ENCODE measurements around the gene UBAC1.

Gene UBAC1

DNA sequence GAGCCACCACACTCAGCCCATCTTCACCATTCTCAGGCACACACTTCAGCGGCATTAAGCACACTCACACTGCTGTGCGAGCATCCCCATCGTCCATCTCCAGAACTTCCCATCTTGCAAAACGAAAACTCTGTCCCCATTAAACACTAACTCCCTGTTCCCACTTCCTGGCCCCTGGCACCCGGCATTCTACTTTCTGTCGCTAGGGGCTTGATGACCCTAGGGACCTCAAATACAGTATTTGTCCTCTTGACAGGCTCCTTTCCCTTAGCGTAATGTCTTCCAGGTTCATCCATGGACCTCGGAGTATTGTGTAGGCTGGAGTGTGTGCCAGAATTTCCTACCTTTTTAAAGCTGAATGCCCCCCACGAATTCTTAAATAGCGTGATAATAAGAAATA is 14.7 kb upstream of the UBAC1 start:
- ATAC-seq: no peak
- TF ChIP-seq ZC3H10 (CRISPR knock-in tag; IDR thresholded peaks at IDR 0.05): no peak
- TF ChIP-seq, protein P1, sequence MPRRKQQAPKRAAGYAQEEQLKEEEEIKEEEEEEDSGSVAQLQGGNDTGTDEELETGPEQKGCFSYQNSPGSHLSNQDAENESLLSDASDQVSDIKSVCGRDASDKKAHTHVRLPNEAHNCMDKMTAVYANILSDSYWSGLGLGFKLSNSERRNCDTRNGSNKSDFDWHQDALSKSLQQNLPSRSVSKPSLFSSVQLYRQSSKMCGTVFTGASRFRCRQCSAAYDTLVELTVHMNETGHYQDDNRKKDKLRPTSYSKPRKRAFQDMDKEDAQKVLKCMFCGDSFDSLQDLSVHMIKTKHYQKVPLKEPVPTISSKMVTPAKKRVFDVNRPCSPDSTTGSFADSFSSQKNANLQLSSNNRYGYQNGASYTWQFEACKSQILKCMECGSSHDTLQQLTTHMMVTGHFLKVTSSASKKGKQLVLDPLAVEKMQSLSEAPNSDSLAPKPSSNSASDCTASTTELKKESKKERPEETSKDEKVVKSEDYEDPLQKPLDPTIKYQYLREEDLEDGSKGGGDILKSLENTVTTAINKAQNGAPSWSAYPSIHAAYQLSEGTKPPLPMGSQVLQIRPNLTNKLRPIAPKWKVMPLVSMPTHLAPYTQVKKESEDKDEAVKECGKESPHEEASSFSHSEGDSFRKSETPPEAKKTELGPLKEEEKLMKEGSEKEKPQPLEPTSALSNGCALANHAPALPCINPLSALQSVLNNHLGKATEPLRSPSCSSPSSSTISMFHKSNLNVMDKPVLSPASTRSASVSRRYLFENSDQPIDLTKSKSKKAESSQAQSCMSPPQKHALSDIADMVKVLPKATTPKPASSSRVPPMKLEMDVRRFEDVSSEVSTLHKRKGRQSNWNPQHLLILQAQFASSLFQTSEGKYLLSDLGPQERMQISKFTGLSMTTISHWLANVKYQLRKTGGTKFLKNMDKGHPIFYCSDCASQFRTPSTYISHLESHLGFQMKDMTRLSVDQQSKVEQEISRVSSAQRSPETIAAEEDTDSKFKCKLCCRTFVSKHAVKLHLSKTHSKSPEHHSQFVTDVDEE (CRISPR knock-in tag; IDR thresholded peaks at IDR 0.05): no peak

DNA sequence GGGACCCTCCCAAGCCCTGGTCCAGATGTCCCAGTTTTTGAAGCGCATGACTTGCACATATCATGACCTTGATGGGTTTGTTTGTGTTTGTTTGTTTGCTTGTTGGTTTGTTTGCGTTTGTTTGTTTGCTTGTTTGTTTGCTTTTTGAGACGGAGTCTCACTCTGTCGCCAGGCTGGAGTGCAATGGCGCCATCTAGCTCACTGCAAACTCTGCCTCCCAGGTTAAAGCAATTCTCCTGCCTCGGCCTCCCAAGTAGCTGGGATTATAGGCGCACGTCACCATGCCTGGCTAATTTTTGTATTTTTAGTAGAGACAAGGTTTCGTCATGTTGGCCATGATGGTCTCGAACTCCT is 13.0 kb upstream of the UBAC1 start:
- TF ChIP-seq ZC3H10 (CRISPR knock-in tag; IDR thresholded peaks at IDR 0.05): no peak
- no peak for TF ChIP-seq ARNTL (CRISPR knock-in tag; IDR thresholded peaks at IDR 0.05; ENCODE audit: borderline replicate concordance, low read depth)
- no peak for TF ChIP-seq BACH2 (CRISPR knock-in tag; IDR thresholded peaks at IDR 0.05; ENCODE audit: borderline replicate concordance)
- TF ChIP-seq, protein P2, sequence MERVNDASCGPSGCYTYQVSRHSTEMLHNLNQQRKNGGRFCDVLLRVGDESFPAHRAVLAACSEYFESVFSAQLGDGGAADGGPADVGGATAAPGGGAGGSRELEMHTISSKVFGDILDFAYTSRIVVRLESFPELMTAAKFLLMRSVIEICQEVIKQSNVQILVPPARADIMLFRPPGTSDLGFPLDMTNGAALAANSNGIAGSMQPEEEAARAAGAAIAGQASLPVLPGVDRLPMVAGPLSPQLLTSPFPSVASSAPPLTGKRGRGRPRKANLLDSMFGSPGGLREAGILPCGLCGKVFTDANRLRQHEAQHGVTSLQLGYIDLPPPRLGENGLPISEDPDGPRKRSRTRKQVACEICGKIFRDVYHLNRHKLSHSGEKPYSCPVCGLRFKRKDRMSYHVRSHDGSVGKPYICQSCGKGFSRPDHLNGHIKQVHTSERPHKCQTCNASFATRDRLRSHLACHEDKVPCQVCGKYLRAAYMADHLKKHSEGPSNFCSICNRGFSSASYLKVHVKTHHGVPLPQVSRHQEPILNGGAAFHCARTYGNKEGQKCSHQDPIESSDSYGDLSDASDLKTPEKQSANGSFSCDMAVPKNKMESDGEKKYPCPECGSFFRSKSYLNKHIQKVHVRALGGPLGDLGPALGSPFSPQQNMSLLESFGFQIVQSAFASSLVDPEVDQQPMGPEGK (CRISPR knock-in tag; IDR thresholded peaks at IDR 0.05; ENCODE audit: borderline replicate concordance): no peak
- no peak for TF ChIP-seq TCF4 (CRISPR knock-in tag; IDR thresholded peaks at IDR 0.05; ENCODE audit: borderline replicate concordance)
- TF ChIP-seq SNAI2 (CRISPR knock-in tag; IDR thresholded peaks at IDR 0.05): no peak
- TF ChIP-seq TOX (CRISPR knock-in tag; IDR thresholded peaks at IDR 0.05; ENCODE audit: borderline replicate concordance): no peak
- TF ChIP-seq, protein P3, sequence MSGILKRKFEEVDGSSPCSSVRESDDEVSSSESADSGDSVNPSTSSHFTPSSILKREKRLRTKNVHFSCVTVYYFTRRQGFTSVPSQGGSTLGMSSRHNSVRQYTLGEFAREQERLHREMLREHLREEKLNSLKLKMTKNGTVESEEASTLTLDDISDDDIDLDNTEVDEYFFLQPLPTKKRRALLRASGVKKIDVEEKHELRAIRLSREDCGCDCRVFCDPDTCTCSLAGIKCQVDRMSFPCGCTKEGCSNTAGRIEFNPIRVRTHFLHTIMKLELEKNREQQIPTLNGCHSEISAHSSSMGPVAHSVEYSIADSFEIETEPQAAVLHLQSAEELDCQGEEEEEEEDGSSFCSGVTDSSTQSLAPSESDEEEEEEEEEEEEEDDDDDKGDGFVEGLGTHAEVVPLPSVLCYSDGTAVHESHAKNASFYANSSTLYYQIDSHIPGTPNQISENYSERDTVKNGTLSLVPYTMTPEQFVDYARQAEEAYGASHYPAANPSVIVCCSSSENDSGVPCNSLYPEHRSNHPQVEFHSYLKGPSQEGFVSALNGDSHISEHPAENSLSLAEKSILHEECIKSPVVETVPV (CRISPR knock-in tag; IDR thresholded peaks at IDR 0.05): no peak
- TF ChIP-seq RARB (CRISPR knock-in tag; IDR thresholded peaks at IDR 0.05): no peak
- TF ChIP-seq ZNF70 (CRISPR knock-in tag; IDR thresholded peaks at IDR 0.05): no peak
- no peak for TF ChIP-seq ISL1 (CRISPR knock-in tag; IDR thresholded peaks at IDR 0.05)
- TF ChIP-seq, protein P4, sequence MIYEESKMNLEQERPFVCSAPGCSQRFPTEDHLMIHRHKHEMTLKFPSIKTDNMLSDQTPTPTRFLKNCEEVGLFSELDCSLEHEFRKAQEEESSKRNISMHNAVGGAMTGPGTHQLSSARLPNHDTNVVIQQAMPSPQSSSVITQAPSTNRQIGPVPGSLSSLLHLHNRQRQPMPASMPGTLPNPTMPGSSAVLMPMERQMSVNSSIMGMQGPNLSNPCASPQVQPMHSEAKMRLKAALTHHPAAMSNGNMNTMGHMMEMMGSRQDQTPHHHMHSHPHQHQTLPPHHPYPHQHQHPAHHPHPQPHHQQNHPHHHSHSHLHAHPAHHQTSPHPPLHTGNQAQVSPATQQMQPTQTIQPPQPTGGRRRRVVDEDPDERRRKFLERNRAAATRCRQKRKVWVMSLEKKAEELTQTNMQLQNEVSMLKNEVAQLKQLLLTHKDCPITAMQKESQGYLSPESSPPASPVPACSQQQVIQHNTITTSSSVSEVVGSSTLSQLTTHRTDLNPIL (CRISPR knock-in tag; IDR thresholded peaks at IDR 0.05; ENCODE audit: low read depth): no peak
- TF ChIP-seq, protein P1 (CRISPR knock-in tag; IDR thresholded peaks at IDR 0.05): no peak
- no peak for ATAC-seq

DNA sequence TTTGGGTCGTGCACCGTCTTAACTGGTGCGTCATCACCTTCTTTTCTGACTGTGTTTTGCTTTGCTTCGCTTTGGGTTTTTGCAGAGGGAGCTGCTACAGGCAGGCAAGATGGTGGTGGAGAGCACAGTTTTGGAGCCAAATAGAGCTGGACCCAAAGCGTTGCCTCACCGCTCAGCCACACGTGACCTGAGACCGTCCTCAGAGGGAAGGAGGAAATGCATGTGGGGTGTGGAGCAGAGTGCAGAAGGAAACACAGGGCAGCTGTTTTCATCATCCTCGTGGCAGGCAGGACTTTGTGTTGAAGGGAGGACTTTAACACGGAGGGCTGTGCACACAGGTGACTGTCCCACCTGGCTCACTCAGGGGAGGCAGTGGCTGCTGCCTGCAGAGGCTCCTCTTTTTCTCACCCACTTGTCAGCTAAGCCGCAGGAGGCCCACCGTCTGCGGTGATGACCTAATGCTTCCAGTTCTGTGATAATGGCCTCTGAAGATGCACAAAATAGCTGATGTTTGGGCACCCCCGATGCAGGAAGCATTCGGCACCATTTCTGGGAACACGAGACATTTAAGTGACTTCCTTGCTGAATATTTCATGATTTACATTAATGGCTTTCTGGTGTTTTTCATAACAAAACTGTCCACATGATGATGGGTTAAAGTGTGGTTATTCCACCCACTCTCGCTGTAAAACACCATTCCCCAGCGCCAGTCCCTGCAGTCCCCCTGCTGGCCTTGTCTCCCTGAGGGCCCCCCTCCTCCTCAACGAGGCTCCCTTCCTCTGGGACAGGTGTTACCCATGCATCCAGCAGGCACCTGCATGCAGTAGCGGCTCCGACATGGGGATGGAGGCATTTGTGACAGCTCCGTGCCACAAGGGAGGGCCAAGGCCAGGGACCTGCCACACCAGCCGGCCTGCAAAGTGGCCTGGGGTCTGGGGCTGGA is 12.4 kb upstream of the UBAC1 start:
- no peak for ATAC-seq
- no peak for TF ChIP-seq ZNF8 (CRISPR knock-in tag; IDR thresholded peaks at IDR 0.05)
- TF ChIP-seq TOX (CRISPR knock-in tag; IDR thresholded peaks at IDR 0.05; ENCODE audit: borderline replicate concordance): no peak
- TF ChIP-seq, protein P2 (CRISPR knock-in tag; IDR thresholded peaks at IDR 0.05; ENCODE audit: borderline replicate concordance): no peak
- TF ChIP-seq ZC3H10 (CRISPR knock-in tag; IDR thresholded peaks at IDR 0.05): no peak
- TF ChIP-seq PPARA (CRISPR knock-in tag; IDR thresholded peaks at IDR 0.05; ENCODE audit: borderline replicate concordance): no peak
- TF ChIP-seq ARNTL (CRISPR knock-in tag; IDR thresholded peaks at IDR 0.05; ENCODE audit: borderline replicate concordance, low read depth): no peak
- no peak for TF ChIP-seq ZNF565 (CRISPR knock-in tag; conservative IDR thresholded peaks at IDR 0.05; ENCODE audit: low read depth)
- TF ChIP-seq ZFP30 (CRISPR knock-in tag; IDR thresholded peaks at IDR 0.05): no peak
- TF ChIP-seq, protein P5, sequence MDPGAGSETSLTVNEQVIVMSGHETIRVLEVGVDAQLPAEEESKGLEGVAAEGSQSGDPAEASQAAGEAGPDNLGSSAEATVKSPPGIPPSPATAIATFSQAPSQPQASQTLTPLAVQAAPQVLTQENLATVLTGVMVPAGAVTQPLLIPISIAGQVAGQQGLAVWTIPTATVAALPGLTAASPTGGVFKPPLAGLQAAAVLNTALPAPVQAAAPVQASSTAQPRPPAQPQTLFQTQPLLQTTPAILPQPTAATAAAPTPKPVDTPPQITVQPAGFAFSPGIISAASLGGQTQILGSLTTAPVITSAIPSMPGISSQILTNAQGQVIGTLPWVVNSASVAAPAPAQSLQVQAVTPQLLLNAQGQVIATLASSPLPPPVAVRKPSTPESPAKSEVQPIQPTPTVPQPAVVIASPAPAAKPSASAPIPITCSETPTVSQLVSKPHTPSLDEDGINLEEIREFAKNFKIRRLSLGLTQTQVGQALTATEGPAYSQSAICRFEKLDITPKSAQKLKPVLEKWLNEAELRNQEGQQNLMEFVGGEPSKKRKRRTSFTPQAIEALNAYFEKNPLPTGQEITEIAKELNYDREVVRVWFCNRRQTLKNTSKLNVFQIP (CRISPR knock-in tag; IDR thresholded peaks at IDR 0.05; ENCODE audit: borderline replicate concordance, low read depth): no peak
- TF ChIP-seq CSDC2 (CRISPR knock-in tag; IDR thresholded peaks at IDR 0.05): no peak
- TF ChIP-seq ZFP3 (CRISPR knock-in tag; IDR thresholded peaks at IDR 0.05): no peak
- TF ChIP-seq SNAI2 (CRISPR knock-in tag; IDR thresholded peaks at IDR 0.05): no peak
- no peak for TF ChIP-seq RARB (CRISPR knock-in tag; IDR thresholded peaks at IDR 0.05)
- TF ChIP-seq TCF4 (CRISPR knock-in tag; IDR thresholded peaks at IDR 0.05; ENCODE audit: borderline replicate concordance): no peak
- TF ChIP-seq OSR1 (CRISPR knock-in tag; IDR thresholded peaks at IDR 0.05): no peak
- TF ChIP-seq BACH2 (CRISPR knock-in tag; IDR thresholded peaks at IDR 0.05; ENCODE audit: borderline replicate concordance): no peak
- no peak for TF ChIP-seq ESRRG (CRISPR knock-in tag; IDR thresholded peaks at IDR 0.05)

All from SK-N-SH treated with all-trans-retinoic acid at 6 μM for 48 hours (cell line).